Sigmoid colon (tissue), 4 donors: ENCODE data around the gene CEP295NL.

Source experiments
- CTCF ChIP-seq, 4 experiments: fragments of 450-650 bp in 3 of 4; fragments of 200-600 bp in 1 of 4; IDR thresholded peaks; one replicate each; pipeline ENCODE4 v1.5.1; 2016 to 2019; ENCODE audit warnings: antibody characterized with exemption in 4 of 4, mild to moderate bottlenecking in 3 of 4, moderate library complexity in 2 of 4
- POLR2AphosphoS5 ChIP-seq, 4 donors: sonication (generic); formaldehyde crosslinking; IDR thresholded peaks; one replicate each; pipeline ENCODE4 v1.6.1; 2017; ENCODE audit warnings: antibody characterized with exemption in 4 of 4

- TF ChIP-seq POLR2AphosphoS5 (IDR thresholded peaks at IDR 0.05) (no peak), CTCF (IDR thresholded peaks at IDR 0.05) (no peak)
Observed at GRCh38 chr17:78913115-78913514, 10.1 kb upstream of the CEP295NL start.
